Activated gamma-delta T cell treated with Interleukin-2 at 50 U/mL for 16 hours (primary cell): ENCODE measurements around the gene TRAF4.
"Not testable (repeated sequence)": the region's sequence is repeated elsewhere in the genome, so short reads cannot be mapped to it uniquely, and the experiment has no call there.

Experiments
- DNase-seq: peaks from one replicate; pipeline ENCODE4 v3.0.0-alpha.2; 2020

The TRAF4 gene

DNA sequence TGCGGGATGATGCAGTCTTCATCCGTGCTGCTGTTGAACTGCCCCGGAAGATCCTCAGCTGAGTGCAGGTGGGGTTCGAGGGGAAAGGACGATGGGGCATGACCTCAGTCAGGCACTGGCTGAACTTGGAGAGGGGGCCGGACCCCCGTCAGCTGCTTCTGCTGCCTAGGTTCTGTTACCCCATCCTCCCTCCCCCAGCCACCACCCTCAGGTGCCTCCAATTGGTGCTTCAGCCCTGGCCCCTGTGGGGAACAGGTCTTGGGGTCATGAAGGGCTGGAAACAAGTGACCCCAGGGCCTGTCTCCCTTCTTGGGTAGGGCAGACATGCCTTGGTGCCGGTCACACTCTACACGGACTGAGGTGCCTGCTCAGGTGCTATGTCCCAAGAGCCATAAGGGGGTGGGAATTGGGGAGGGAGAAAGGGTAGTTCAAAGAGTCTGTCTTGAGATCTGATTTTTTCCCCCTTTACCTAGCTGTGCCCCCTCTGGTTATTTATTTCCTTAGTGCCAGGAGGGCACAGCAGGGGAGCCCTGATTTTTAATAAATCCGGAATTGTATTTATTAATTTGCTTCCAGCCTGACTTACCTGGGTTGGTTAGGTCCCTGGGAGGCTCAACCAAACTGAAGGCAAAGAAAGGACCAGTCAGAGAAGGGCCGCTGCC, 5.8 kb downstream of the TRAF4 start:
- no peak for DNase-seq

DNA sequence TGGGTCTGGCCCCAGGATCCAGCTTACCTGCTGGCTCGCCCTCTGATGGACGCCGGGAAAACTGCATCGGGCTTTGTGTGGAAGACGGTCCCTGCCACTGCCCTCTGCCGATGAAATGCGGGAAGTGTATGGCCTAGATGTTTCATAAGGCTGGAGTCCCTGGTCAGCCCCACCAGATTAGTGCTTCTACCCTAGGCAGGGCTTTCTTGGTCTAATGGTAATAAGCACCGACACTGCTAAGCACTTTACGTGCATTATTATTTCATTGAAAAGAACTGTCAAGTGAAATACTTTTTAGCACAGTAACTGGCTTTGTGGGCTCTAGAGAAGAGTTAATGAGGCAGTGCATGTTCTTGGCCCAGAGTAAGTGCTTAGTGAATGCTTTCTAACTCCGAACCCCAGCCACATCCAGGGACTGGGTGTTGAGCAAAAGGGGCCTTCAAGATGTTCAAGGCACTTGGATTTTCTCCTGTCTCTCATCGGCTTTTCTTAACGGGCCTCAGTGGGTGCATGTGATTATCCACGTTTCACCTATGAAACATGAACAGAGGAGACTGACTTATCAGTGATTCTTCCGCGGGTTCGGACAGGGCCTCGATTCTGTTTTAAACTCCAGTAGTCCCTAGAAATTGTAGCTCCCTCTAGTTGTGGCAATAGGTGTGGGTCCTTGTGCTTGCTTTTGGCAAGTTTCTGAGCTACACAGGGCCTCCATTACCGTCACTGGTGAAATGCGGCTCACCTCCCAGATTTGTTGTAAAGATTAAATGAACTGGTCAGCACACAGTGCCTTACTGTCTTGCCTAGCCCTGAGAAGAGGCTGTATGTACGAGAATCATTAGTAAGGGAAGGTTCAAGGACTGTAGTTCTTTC, 6.6 kb downstream of the TRAF4 start:
- peak; percentile 88 for DNase-seq

DNA sequence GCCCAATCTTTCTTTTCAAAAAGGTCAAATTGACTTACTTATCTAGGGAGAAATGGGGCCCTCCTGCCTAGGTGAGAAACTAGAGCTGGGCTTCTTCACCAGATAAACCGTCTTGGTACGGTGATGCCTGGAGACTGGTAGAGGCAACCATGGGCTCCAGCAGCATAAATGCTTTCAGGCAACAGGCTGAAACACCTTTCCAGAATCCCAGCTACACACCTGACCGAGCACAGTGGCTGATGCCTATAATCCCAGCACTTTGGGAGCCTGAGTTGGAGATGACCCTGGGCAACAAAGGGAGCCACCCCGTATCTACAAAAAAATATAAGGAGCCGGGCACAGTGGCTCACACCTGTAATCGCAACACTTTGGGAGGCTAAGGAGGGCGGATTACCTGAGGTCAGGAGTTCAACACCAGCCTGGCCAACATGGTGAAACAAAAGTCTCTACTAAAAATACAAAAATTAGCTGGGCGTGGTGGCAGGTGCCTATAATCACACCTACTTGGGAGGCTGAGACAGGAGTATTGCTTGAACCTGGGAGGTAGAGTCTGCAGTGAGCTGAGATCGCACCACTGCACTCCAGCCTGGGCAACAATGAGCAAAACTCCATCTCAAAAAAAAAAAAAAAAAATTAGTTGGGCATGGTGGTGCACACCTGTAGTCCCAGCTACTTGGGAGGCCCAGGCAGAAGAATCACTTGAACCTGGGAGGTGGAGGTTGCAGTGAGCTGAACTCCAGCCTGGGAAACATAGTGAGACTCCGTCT, 8.0 kb downstream of the TRAF4 start:
- DNase-seq, result no peak

DNA sequence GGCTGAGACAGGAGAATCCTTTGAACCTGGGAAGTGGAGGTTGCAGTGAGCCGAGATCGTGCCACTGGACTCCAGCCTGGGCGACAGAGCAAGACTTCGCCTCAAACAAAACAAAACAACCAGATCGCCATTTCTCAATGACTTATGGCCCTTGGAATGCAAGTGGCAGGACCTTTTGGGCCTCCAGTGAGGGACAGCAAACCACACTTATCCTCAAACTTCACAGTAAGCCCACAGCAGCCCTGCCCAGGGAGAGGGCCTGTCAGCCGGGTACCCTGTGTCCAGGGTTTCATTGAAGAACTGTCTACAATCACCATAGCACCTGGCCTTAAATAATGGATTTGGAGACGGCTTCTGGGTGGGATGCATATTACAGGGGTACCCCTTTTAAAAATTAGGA, 11.7 kb downstream of the TRAF4 start:
- DNase-seq, result no peak

DNA sequence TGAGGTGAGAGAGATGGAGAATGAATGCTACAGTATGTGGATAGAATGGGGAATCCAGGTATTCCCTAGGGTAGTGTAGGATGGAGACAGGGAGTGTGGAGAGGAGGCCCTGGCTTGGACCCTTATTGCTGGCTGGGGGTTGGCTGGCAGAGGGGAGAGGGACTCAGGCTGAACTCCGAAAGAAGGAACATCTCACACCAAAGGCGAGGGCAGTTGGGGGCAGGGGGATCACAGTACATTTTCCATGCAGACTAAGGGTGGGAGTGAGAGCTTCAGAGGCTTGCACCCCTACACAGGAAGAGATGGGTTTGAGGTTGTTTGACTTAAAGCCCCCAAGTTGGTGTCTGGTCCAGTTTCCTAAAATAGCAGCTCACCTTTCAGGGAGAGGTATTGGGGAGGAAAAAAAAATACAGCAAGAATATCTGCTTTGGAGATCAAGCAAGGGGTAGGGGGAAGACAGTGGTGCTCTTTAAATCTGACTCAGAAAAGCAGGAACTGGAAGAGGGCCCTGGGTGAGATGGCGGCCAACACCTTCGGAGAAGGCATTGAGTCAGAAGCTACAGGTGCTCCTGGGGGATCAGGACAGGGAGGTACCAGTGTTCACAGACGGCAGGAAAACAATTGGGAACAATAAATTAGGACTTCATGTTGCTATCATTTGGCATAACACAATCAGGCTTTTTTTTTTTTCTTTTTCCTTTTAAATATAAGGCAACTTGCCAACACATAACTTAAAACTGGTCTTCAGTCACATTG, 12.4 kb downstream of the TRAF4 start:
- no peak for DNase-seq

DNA sequence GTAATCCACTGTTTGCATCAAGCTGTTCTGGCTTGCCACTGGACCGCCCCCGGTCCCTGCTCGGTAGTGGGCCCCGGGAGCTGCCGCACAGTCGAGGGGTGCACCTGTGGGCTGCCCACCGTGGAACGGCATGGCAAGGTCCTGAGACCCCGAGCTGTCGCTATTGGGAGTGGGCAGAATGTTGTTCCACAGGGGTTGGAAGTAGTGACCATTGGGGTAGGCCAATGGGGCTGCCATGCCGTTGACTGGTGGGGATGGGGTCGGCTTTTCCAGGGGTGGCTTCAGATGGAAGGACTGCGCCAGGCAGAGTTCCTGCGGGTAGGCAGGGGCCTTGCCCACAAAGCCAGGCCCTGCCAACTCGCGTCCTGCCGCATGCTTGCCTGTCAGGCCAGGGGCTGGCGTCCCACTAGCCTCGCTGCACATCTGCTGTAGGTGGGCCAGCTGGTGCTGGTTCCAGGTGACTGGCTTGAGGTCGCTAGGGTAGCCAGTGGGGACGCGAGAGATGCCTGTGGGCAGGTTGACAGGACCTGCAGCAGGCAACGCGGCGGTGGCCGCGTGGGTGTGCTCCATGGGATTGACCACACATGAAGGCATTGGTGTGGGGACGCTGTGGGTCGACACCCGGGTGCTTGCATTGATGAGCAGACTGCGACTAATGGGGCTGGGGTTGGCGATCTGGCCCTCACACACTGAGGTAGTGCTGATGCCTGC, 14.8 kb downstream of the TRAF4 start:
- no peak for DNase-seq

DNA sequence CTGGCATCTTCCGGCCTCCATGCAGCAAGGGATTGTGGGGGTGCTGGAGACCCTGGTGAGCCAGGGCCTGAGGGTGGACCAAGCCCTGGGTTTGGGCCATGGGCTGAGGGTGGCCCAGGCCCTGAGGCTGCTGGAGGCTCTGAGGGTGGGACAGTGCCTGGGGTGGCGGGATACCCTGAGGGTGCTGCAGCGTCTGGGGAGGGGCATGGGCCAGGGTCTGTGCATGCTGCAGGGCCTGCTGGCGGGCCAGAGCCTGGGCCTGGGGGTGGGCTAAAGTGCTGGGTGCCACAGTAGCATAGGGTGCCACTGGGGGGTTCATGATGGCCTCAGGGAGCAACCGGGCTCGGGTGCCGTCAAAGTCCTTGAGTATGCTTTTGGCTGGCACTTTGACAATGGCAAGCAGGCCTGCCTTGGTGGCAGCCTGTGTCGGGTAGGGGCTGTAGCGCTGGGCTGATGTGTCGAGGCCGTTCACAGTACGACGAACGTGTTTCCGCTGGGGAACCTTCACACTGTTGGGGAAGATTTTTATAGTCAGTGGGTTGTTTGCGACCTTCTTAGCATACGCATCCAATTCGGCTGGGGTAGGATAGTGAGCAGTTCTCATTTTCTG, 15.6 kb downstream of the TRAF4 start:
- no peak for DNase-seq

DNA sequence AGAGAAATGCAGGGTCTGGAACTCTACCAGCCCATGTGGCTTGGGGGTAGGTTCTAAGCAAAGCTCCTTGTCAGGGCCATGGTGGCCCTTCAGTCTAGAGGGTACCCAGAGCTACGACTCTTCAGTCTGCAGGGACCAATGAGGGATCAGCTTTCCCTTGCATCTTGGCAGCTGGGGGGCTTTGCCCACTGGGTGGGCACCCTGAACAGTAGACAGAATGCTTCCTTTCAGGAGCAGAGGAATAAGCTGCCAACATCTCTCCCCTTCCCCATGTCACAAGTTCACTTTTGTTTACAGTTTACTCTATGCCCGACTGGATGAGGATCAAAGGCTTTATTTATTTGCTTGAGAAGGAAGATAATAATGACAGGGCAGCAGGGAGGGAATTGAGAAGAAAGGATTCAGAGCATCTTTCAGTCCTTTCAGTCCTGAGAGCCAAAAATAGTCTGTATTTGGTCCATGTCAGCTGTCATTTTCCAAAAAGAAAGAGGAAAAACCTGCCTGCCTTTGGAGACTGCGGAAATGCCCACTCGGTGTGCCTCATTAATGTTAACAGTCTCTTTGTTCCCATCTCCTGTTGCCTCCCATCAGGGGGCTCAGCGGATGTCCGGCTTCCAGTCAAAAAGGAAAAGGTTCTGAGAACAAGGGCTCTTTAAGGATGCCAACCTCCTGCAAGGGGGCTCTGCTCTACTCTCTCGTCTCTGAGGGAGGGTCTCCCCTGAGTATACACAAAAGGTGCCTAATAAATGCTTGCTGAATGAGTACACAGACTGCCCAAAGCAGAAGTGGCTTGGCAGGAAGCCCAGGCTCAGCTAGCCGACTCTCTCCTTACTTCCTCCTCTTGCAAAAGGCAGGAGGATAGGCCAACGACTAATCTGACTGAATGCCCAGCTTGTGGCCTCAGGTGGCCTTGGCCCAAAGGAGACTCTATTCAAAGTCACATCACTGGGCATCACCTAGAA, 17.1 kb downstream of the TRAF4 start:
- no peak for DNase-seq

DNA sequence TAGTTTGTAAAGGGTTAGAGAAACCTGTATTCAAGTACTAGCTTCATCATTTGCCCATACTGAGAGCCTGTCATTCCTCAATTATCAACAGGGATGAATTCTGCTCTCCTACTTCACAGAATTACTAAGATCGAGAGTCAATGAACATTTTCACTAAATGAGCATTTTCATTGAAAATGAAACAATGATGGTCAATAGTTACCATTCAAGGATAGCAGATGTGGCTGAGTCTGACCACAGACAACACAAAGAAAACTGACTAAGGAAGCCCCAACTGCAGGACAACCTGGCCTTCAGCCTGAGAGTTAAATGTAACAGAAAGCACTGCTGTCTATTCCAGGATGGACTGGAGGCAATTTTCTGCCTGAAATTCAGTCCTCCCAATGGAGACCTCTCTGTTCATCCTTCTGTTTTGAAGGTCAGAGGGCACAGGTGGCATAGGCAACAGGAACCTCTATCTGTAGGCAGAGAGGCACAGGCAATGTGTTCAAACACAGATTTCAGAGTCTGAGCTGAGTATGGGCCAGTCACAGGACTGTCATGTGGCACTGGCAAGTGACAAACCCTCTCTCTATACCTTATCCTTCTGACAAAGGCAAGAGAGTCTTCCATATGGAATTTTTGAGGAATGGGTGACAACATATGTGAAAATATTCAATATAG, 19.5 kb downstream of the TRAF4 start:
- DNase-seq, result no peak

DNA sequence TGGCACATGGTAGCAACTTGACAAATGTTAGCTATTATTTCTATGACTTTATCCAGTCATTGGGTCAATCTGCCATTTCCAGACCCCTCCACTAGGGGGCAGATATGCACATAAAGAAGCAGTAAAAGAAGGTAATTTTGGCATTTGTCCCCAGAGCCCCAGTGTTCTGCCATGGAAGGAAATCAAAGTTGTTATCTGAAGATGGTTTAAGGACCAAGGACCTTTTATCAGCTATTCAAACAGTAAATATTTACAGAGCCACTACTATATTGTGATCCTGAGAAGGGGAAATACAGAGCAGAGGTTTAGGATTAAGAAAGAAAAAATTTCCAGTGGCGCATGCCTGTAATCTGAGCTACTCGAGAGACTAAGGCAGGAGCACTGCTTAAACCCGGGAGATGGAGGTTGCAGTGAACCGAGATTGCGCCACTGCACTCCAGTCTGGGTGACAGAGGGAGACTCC, 20.0 kb downstream of the TRAF4 start:
- peak; percentile 83 for DNase-seq

DNA sequence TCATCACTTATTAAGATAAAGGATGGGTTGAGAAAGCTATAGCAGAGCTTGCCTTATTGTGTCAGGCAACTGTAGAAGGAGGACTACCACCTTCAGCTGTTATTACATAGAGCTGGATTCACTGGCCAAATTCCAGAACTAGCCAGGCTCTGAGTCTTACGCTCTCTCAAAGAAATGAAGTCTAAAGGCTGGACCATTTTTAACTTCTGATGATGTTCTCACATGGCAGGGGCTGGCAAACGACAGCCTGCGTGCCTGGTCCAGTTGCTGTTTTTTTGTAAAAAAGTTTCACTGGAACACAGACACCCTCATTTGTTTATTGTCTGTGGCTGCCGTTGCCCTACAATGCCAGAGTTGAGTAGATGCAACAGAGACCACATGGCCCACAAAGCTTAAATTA, 21.2 kb downstream of the TRAF4 start:
- DNase-seq, result no peak

DNA sequence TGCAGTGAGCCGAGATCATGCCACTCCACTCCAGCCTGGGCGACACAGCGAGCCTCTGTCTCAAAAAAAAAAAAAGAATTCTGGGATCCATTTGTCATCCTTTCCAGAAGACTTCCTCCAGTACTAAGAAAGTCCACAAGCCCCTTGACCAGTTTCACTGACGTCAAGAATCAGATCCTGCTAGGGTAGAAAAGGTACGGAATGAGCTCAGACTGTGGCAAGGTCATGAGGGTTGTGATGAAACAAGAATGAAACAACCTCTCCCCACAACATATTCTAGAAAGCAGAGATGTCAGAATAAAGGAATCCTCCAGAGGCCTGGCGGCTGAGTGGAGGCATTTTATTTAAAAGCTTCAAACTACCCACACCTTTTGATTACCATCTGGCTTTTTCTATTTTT, 29.9 kb downstream of the TRAF4 start:
- no peak for DNase-seq

DNA sequence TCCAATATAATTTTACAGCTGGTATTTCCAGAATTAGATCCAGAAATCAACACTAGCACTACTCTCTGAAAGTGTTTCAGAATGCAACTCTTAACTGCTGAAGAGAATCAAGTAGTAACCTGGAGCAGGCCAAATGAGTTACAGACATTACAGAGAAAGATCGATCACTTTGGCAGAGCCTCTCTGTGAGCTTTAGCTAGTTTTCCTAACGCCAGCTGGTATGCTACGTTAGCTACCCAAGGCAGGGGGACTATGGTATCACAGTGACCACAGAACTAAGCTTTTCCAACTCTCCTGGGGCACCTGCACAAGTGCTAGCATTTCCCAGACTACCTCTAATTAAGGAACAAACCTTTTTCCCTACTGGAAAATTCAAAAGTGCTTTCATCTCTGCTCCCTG, 30.4 kb downstream of the TRAF4 start:
- no peak for DNase-seq

DNA sequence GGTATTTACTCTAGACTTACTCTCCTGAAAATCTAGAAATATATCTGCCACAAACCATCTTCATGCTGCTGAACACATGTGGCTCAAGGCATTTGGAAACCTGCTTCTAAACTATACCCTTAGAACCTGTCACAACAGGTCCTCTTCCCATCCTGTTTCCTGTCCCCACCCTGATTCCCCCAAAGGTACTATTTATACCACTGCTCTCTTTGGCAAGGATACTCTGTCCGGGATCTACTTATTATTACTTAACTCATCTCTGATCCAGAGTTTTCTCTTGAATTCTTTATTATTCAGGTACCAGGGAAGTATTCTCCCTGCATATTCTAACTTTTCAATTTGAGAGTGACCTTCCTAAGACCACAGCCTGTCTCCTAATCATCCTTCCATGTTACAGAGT, 33.4 kb downstream of the TRAF4 start:
- no peak for DNase-seq

DNA sequence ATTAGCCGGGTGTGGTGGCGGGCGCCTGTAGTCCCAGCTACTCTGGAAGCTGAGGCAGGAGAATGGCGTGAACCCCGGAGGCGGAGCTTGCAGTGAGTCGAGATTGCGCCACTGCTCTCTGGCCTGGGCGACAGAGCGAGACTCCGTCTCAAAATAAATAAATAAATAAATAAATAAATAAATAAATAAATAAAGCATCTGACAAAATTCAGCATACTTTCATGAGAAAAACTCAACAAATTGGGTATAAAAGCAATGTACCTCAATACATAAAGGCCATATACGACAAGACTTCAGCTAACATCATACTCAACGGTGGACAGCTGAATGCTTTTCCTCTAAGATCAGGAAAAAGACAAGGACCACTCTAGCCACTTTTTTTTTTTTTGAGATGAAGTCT, 35.8 kb downstream of the TRAF4 start:
- not testable (repeated sequence) for DNase-seq

DNA sequence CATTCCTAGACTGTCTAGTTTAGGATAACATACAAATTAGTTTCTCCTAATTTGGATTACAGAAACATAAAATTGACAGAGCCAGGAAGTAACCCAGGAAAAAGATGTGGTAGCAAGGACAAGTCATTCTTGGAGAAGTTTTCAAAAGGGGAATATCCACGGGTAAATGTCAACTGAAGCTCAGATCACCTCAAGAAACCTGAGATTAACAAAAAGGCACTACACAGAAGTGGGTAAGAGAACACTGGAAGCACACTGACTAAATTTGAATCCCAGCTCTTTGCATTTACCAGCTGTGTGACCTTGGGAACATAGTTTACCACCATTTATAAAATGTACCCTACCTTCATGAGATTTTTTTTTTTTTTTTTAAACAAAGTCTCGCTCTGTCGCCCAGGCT, 39.4 kb downstream of the TRAF4 start:
- DNase-seq, result no peak

DNA sequence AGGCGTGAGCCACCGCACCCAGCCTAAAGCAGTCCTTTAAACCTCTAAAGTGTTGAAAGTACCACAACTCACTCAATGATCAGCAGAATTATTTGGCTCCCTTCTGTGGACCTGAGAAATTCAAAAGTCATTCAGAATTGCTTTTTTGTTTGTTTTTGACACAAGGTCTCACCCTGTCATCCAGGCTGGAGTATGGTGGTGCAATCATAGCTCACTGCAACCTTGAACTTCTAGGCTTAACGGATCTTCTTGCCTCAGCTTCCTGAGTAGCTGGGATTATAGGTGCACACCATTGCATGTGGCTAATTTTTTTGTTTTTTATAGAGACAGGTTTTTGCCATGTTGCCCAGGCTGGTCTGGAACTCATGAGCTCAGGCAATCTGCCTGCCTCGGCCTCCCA, 44.3 kb downstream of the TRAF4 start:
- DNase-seq, result no peak

DNA sequence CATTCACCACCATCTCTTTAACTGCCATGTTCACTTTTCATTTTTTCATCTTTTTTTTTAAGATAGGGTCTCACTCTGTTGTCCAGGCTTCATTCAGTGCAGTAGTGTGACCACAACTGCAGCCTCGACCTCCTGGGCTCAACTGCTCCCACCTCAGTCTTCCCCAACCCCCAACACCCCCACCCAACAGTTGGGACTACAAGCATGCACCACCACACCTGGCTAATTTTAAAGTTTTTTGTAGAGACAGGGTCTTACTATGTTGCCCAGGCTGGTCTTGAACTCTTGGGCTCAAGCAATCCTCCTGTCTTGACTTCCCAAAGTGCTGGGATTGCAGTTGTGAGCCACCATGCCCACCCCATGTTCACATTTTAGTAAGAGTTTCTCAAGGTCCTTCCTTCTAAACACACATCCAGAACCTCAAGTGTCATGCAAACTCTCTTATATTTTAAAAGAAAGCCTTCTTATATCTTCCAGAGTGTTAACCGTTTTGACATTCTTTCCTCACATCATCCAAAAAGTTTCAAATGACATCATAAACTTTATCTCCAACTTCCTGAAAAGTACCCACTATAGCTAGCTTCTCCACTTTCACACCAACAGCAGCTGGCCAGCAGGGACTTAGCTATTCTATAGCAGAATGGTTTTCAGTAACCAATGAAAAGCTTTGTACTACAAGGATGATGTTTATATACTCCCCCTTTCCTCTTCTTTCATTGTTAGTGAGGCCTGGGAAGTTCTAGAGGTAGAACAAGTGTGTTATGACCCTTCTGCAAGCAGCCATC, 49.3 kb downstream of the TRAF4 start:
- DNase-seq, result no peak

DNA sequence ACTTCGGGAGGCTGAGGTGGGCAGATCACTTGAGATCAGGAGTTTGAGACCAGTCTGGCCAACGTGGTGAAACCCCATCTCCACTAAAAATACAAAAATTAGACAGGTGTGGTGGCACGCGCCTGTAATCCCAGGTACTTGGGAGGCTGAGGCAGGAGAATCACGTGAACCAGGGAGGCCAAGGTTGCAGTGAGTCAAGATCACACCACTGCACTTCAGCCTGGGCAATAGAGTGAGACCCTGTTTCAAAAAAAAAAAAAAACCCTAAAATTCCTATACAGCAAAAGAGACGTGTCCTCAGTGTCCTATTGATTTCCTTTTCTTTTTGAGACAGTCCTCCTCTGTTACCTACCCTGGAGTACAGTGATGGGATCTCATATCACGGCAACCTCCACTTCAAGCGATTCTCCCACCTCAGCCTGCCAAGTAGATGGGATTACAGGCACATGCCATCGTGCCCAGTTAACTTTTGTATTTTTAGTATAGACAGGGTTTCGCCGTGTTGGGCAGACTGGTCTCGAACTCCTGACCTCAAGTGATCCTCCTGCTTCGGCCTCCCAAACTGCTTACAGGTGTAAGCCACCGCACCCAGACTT, 51.1 kb downstream of the TRAF4 start:
- not testable (repeated sequence) for DNase-seq
